ENCODE results near the gene SPEG.

Gene SPEG

GRCh38 chr2:219395609-219396008 is 39.0 kb upstream of the SPEG start:
- no peak for ATAC-seq
- TF ChIP-seq SNAI2 (CRISPR knock-in tag; IDR thresholded peaks at IDR 0.05): no peak
- TF ChIP-seq CREB5 (CRISPR knock-in tag; IDR thresholded peaks at IDR 0.05; ENCODE audit: low read depth): no peak
- TF ChIP-seq ESRRG (CRISPR knock-in tag; IDR thresholded peaks at IDR 0.05): no peak
- TF ChIP-seq ZC3H10 (CRISPR knock-in tag; IDR thresholded peaks at IDR 0.05): no peak
- TF ChIP-seq PATZ1 (CRISPR knock-in tag; IDR thresholded peaks at IDR 0.05; ENCODE audit: borderline replicate concordance): no peak
- TF ChIP-seq OSR1 (CRISPR knock-in tag; IDR thresholded peaks at IDR 0.05): no peak
- TF ChIP-seq TCF4 (CRISPR knock-in tag; IDR thresholded peaks at IDR 0.05; ENCODE audit: borderline replicate concordance): no peak
- TF ChIP-seq RARB (CRISPR knock-in tag; IDR thresholded peaks at IDR 0.05): no peak

- no peak for ATAC-seq
- TF ChIP-seq ZFP30 (CRISPR knock-in tag; IDR thresholded peaks at IDR 0.05) (no peak), ISL1 (CRISPR knock-in tag; IDR thresholded peaks at IDR 0.05) (no peak), ESRRG (CRISPR knock-in tag; IDR thresholded peaks at IDR 0.05) (no peak), ZC3H10 (CRISPR knock-in tag; IDR thresholded peaks at IDR 0.05) (no peak), TOX (CRISPR knock-in tag; IDR thresholded peaks at IDR 0.05; ENCODE audit: borderline replicate concordance) (no peak), ARNTL (CRISPR knock-in tag; IDR thresholded peaks at IDR 0.05; ENCODE audit: borderline replicate concordance, low read depth) (no peak), SNAI2 (CRISPR knock-in tag; IDR thresholded peaks at IDR 0.05) (no peak), CSRNP3 (CRISPR knock-in tag; IDR thresholded peaks at IDR 0.05) (no peak), TCF4 (CRISPR knock-in tag; IDR thresholded peaks at IDR 0.05; ENCODE audit: borderline replicate concordance) (no peak), PATZ1 (CRISPR knock-in tag; IDR thresholded peaks at IDR 0.05; ENCODE audit: borderline replicate concordance) (no peak), CREB5 (CRISPR knock-in tag; IDR thresholded peaks at IDR 0.05; ENCODE audit: low read depth) (no peak), BACH2 (CRISPR knock-in tag; IDR thresholded peaks at IDR 0.05; ENCODE audit: borderline replicate concordance) (no peak), ZNF70 (CRISPR knock-in tag; IDR thresholded peaks at IDR 0.05) (no peak), ZNF565 (CRISPR knock-in tag; conservative IDR thresholded peaks at IDR 0.05; ENCODE audit: low read depth) (no peak), RARB (CRISPR knock-in tag; IDR thresholded peaks at IDR 0.05) (no peak), ZFP3 (CRISPR knock-in tag; IDR thresholded peaks at IDR 0.05) (no peak), CSDC2 (CRISPR knock-in tag; IDR thresholded peaks at IDR 0.05) (no peak), OSR1 (CRISPR knock-in tag; IDR thresholded peaks at IDR 0.05) (no peak), GLIS3 (CRISPR knock-in tag; IDR thresholded peaks at IDR 0.05) (no peak)
Measured at GRCh38 chr2:219396863-219397457, 37.7 kb upstream of the SPEG start.

- no peak for ATAC-seq
- TF ChIP-seq ISL1 (CRISPR knock-in tag; IDR thresholded peaks at IDR 0.05) (no peak), ZFP30 (CRISPR knock-in tag; IDR thresholded peaks at IDR 0.05) (no peak), ZNF565 (CRISPR knock-in tag; conservative IDR thresholded peaks at IDR 0.05; ENCODE audit: low read depth) (no peak), ZFP3 (CRISPR knock-in tag; IDR thresholded peaks at IDR 0.05) (no peak), CREB5 (CRISPR knock-in tag; IDR thresholded peaks at IDR 0.05; ENCODE audit: low read depth) (no peak), ZC3H10 (CRISPR knock-in tag; IDR thresholded peaks at IDR 0.05) (no peak), PPARA (CRISPR knock-in tag; IDR thresholded peaks at IDR 0.05; ENCODE audit: borderline replicate concordance) (no peak), PATZ1 (CRISPR knock-in tag; IDR thresholded peaks at IDR 0.05; ENCODE audit: borderline replicate concordance) (no peak), ZNF8 (CRISPR knock-in tag; IDR thresholded peaks at IDR 0.05) (no peak), ZNF70 (CRISPR knock-in tag; IDR thresholded peaks at IDR 0.05) (no peak), TOX (CRISPR knock-in tag; IDR thresholded peaks at IDR 0.05; ENCODE audit: borderline replicate concordance) (no peak), RARB (CRISPR knock-in tag; IDR thresholded peaks at IDR 0.05) (no peak), CSRNP3 (CRISPR knock-in tag; IDR thresholded peaks at IDR 0.05) (no peak)
Measured at GRCh38 chr2:219398721-219399363, 35.8 kb upstream of the SPEG start.

Measured in SK-N-SH treated with all-trans-retinoic acid at 6 μM for 48 hours (cell line).